OCI-LY3 (cell line): ENCODE data around the gene IL3.

Source experiments
- EZH2phosphoT487 ChIP-seq: fragments of 200-600 bp; shearing (Covaris generic); IDR thresholded peaks from 2 replicates; pipeline ENCODE4 v1.6.1; 2018; ENCODE audit warnings: antibody characterized with exemption, mixed run types, low read depth
- TF ChIP-seq, protein P1 (sequence below): fragments of 200-600, 300-600 bp; sonication (generic); IDR thresholded peaks from 2 replicates; pipeline ENCODE4 v1.5.1; 2014; ENCODE audit warnings: antibody characterized with exemption, low read length, low read depth

DNA sequence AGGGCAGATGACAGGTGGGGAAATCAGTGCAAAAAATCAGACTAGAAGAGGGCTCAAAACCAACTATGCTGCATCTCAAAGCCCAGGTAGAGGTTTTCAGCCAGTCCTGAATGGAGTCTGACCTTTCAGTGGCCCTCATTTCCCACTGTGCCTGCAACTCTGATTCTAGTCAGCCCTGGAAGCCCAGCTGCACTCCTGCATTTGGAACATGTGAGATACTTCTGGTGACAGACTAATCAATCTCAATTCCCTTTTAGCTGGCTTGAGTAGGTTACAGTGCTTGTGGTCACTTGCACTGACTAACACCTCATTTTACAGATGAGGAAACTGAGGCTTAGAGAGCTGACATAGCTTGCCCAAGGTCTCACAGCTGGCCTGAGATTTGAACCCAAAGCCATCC lies 41.1 kb upstream of the IL3 start:
- TF ChIP-seq, protein P1, sequence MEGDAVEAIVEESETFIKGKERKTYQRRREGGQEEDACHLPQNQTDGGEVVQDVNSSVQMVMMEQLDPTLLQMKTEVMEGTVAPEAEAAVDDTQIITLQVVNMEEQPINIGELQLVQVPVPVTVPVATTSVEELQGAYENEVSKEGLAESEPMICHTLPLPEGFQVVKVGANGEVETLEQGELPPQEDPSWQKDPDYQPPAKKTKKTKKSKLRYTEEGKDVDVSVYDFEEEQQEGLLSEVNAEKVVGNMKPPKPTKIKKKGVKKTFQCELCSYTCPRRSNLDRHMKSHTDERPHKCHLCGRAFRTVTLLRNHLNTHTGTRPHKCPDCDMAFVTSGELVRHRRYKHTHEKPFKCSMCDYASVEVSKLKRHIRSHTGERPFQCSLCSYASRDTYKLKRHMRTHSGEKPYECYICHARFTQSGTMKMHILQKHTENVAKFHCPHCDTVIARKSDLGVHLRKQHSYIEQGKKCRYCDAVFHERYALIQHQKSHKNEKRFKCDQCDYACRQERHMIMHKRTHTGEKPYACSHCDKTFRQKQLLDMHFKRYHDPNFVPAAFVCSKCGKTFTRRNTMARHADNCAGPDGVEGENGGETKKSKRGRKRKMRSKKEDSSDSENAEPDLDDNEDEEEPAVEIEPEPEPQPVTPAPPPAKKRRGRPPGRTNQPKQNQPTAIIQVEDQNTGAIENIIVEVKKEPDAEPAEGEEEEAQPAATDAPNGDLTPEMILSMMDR, result no peak
- no peak for TF ChIP-seq EZH2phosphoT487
